NCI-H510A (cell line): ENCODE measurements around the gene KLHL12.

ENCODE experiments used
- DNase-seq: peaks from one replicate; lab custom pipeline; 2025; lab: John Stamatoyannopoulos, UW

Gene KLHL12

GRCh38 chr1:202926581-202927491, at the start of gene KLHL12:
TSS of gene KLHL12 (minus strand) at chr1:202927234. CDS start at chr1:202925162, 2,072 bp downstream.
- peak; percentile 97 for DNase-seq

GRCh38 chr1:202976633-202977032, 49.6 kb upstream of the KLHL12 start:
- no peak for DNase-seq

GRCh38 chr1:202974856-202975255, 47.8 kb upstream of the KLHL12 start:
- DNase-seq: no peak

GRCh38 chr1:202972046-202972445, 45.0 kb upstream of the KLHL12 start:
- DNase-seq: no peak

GRCh38 chr1:202968895-202969295, 41.9 kb upstream of the KLHL12 start:
- peak; percentile 15 for DNase-seq

GRCh38 chr1:202968351-202968750, 41.3 kb upstream of the KLHL12 start:
- DNase-seq: no peak

GRCh38 chr1:202967684-202968281, 40.7 kb upstream of the KLHL12 start:
- no peak for DNase-seq

GRCh38 chr1:202966006-202966898, 39.2 kb upstream of the KLHL12 start:
- no peak for DNase-seq

- no peak for DNase-seq
Observed at GRCh38 chr1:202965422-202965821, 38.4 kb upstream of the KLHL12 start.

GRCh38 chr1:202964791-202965410, 37.9 kb upstream of the KLHL12 start:
- DNase-seq: peak; percentile 89

- DNase-seq: no peak
Observed at GRCh38 chr1:202961220-202961880, 34.3 kb upstream of the KLHL12 start.

GRCh38 chr1:202959276-202959620, 32.2 kb upstream of the KLHL12 start:
- peak; percentile 5 for DNase-seq

- DNase-seq: no peak
Observed at GRCh38 chr1:202958544-202959275, 31.7 kb upstream of the KLHL12 start.

GRCh38 chr1:202957733-202958543, 30.9 kb upstream of the KLHL12 start, which contains the start of gene ADIPOR1:
TSS of gene ADIPOR1 (minus strand) at chr1:202958312. CDS start at chr1:202951070, 7,242 bp downstream.
- DNase-seq: peak; percentile 81

GRCh38 chr1:202956969-202957368, 29.9 kb upstream of the KLHL12 start:
- DNase-seq: no peak

- DNase-seq: no peak
Observed at GRCh38 chr1:202954057-202954745, 27.2 kb upstream of the KLHL12 start.

GRCh38 chr1:202953392-202953791, 26.4 kb upstream of the KLHL12 start:
- DNase-seq: no peak

- no peak for DNase-seq
Observed at GRCh38 chr1:202952818-202953217, 25.8 kb upstream of the KLHL12 start.

- no peak for DNase-seq
Observed at GRCh38 chr1:202952099-202952498, 25.1 kb upstream of the KLHL12 start.
